Measurements from ENCODE around the gene BCAS3. TPM values are rescaled to one million over a fixed set of nuclear protein-coding genes. Genes with fewer than 3 reads are reported as not detected.

The BCAS3 gene
- total RNA-seq, 4 donors from 2014 or later, result 41.0 to 81.4 (median 45.6) TPM

- H3K36me3 ChIP-seq, result no peaks in the 10 kb centered on the region
Observed at GRCh38 chr17:60989379-60989778, 311.7 kb downstream of the BCAS3 start.

GRCh38 chr17:60989846-60990245 lies 312.2 kb downstream of the BCAS3 start:
- 93% methylated on average over 9 of the region's 9 CpGs for WGBS
- DNase-seq (ENCODE audit: low spot score in 2 of 2), result no peak
- Histone ChIP-seq H3K27ac (no peak overlapping the region), H3K9me3 (no peaks in the 10 kb centered on the region), H3K27me3 (no peaks in the 10 kb centered on the region), H3K4me3 (no peak overlapping the region), H3K4me1 (no peaks in the 10 kb centered on the region), H3K36me3 (no peaks in the 10 kb centered on the region)
- TF ChIP-seq CTCF (IDR thresholded peaks at IDR 0.05), result no peak
- no peak for TF ChIP-seq POLR2AphosphoS5 (IDR thresholded peaks at IDR 0.05)

More at GRCh38 chr17:60989379-60989778, 311.7 kb downstream of the BCAS3 start:
- Histone ChIP-seq H3K4me1 (no peaks in the 10 kb centered on the region), H3K27me3 (no peaks in the 10 kb centered on the region), H3K9me3 (no peaks in the 10 kb centered on the region), H3K27ac (no peak overlapping the region), H3K4me3 (no peak overlapping the region)
- no peak for DNase-seq (ENCODE audit: low spot score in 2 of 2)
- TF ChIP-seq CTCF (IDR thresholded peaks at IDR 0.05) (no peak), EP300 (IDR thresholded peaks at IDR 0.05) (no peak), POLR2AphosphoS5 (IDR thresholded peaks at IDR 0.05) (no peak), POLR2A (IDR thresholded peaks at IDR 0.05) (no peak)

- H3K27me3 ChIP-seq, result no peaks in the 10 kb centered on the region
- H3K9me3 ChIP-seq, result no peaks in the 10 kb centered on the region
- H3K4me1 ChIP-seq, result no peaks in the 10 kb centered on the region
- no peak overlapping the region for H3K27ac ChIP-seq
- H3K36me3 ChIP-seq, result no peaks in the 10 kb centered on the region
- WGBS, result 85% methylated on average over 3 of the region's 3 CpGs
- DNase-seq (ENCODE audit: low spot score in 2 of 2), result no peak
- no peak overlapping the region for H3K4me3 ChIP-seq
- TF ChIP-seq POLR2A (IDR thresholded peaks at IDR 0.05) (no peak), CTCF (IDR thresholded peaks at IDR 0.05) (no peak), POLR2AphosphoS5 (IDR thresholded peaks at IDR 0.05) (no peak), EP300 (IDR thresholded peaks at IDR 0.05) (no peak)
Observed at GRCh38 chr17:60993497-60993896, 315.8 kb downstream of the BCAS3 start.

GRCh38 chr17:60995680-60996079 lies 318.0 kb downstream of the BCAS3 start:
- no peaks in the 10 kb centered on the region for H3K36me3 ChIP-seq
- DNase-seq (ENCODE audit: low spot score in 2 of 2), result no peak
- H3K27ac ChIP-seq, result no peak overlapping the region
- TF ChIP-seq POLR2A (IDR thresholded peaks at IDR 0.05) (no peak), CTCF (IDR thresholded peaks at IDR 0.05) (no peak), POLR2AphosphoS5 (IDR thresholded peaks at IDR 0.05) (no peak), EP300 (IDR thresholded peaks at IDR 0.05) (no peak)
- no peaks in the 10 kb centered on the region for H3K27me3 ChIP-seq
- no peaks in the 10 kb centered on the region for H3K4me1 ChIP-seq
- H3K4me3 ChIP-seq, result no peak overlapping the region
- no peaks in the 10 kb centered on the region for H3K9me3 ChIP-seq

GRCh38 chr17:61000911-61001310 lies 323.3 kb downstream of the BCAS3 start:
- Histone ChIP-seq H3K27ac (no peak overlapping the region), H3K9me3 (no peaks in the 10 kb centered on the region), H3K4me1 (no peaks in the 10 kb centered on the region), H3K36me3 (no peaks in the 10 kb centered on the region), H3K27me3 (no peaks in the 10 kb centered on the region), H3K4me3 (no peak overlapping the region)
- TF ChIP-seq POLR2A (IDR thresholded peaks at IDR 0.05) (no peak), POLR2AphosphoS5 (IDR thresholded peaks at IDR 0.05) (no peak), EP300 (IDR thresholded peaks at IDR 0.05) (no peak), CTCF (IDR thresholded peaks at IDR 0.05) (no peak)
- no peak for DNase-seq (ENCODE audit: low spot score in 2 of 2)
- 58% methylated on average over 2 of the region's 2 CpGs for WGBS
